ENCODE measurements around the gene SERPINA3. TPM values are rescaled to one million over a fixed set of nuclear protein-coding genes. Genes with fewer than 3 reads are reported as not detected.
"Not testable (repeated sequence)": the region's sequence is repeated elsewhere in the genome, so short reads cannot be mapped to it uniquely, and the experiment has no call there.

Gene SERPINA3
- total and polyA plus RNA-seq, 4 donors: 4.9 to 446 (median 254) TPM

- Histone ChIP-seq H3K27me3 (ENCODE audit: control insufficient read depth in 3 of 3, insufficient read depth in 3 of 3, low read length in 2 of 3) (no peaks in the 10 kb centered on the region), H3K27ac (ENCODE audit: low read depth in 1 of 2, low read length in 1 of 2) (no peak overlapping the region), H3K9ac (ENCODE audit: insufficient read depth in 1 of 2, low read length in 2 of 2) (no peak overlapping the region), H3K4me1 (ENCODE audit: control insufficient read depth in 5 of 5, insufficient read depth in 5 of 5, low read length in 5 of 5) (peaks cover 0 to 3% (median 0%) of the 10 kb centered on the region in 5 donors), H3K4me3 (no peak overlapping the region), H3K36me3 (ENCODE audit: control insufficient read depth in 4 of 4, insufficient read depth in 4 of 4, low read length in 4 of 4) (no peaks in the 10 kb centered on the region), H3K9me3 (ENCODE audit: control insufficient read depth in 4 of 4, insufficient read depth in 3 of 4, low read length in 3 of 4) (peaks cover 0 to 9% (median 0%) of the 10 kb centered on the region in 4 donors)
- TF ChIP-seq, protein P1, sequence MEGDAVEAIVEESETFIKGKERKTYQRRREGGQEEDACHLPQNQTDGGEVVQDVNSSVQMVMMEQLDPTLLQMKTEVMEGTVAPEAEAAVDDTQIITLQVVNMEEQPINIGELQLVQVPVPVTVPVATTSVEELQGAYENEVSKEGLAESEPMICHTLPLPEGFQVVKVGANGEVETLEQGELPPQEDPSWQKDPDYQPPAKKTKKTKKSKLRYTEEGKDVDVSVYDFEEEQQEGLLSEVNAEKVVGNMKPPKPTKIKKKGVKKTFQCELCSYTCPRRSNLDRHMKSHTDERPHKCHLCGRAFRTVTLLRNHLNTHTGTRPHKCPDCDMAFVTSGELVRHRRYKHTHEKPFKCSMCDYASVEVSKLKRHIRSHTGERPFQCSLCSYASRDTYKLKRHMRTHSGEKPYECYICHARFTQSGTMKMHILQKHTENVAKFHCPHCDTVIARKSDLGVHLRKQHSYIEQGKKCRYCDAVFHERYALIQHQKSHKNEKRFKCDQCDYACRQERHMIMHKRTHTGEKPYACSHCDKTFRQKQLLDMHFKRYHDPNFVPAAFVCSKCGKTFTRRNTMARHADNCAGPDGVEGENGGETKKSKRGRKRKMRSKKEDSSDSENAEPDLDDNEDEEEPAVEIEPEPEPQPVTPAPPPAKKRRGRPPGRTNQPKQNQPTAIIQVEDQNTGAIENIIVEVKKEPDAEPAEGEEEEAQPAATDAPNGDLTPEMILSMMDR (IDR thresholded peaks at IDR 0.05; ENCODE audit: control extremely low read depth, extremely low read depth): no peak
- WGBS, 2 donors: 51 to 76% methylated on average over 1 of the region's 1 CpG
- DNase-seq (peak in 1 of 3 donors; percentile 54), ATAC-seq (ENCODE audit: insufficient read depth, low FRiP score) (no peak)
These were observed 23.0 kb downstream of the SERPINA3 start for GRCh38 chr14:94635154-94635553.

GRCh38 chr14:94636744-94637412 lies 24.7 kb downstream of the SERPINA3 start:
- Histone ChIP-seq H3K27me3 (ENCODE audit: control insufficient read depth in 3 of 3, insufficient read depth in 3 of 3, low read length in 2 of 3) (no peaks in the 10 kb centered on the region), H3K27ac (ENCODE audit: low read depth in 1 of 2, low read length in 1 of 2) (no peak overlapping the region), H3K9ac (ENCODE audit: insufficient read depth in 1 of 2, low read length in 2 of 2) (no peak overlapping the region), H3K4me3 (no peak overlapping the region), H3K36me3 (ENCODE audit: control insufficient read depth in 4 of 4, insufficient read depth in 4 of 4, low read length in 4 of 4) (no peaks in the 10 kb centered on the region), H3K4me1 (ENCODE audit: control insufficient read depth in 5 of 5, insufficient read depth in 5 of 5, low read length in 5 of 5) (peaks cover 0 to 3% (median 0%) of the 10 kb centered on the region in 5 donors), H3K9me3 (ENCODE audit: control insufficient read depth in 4 of 4, insufficient read depth in 3 of 4, low read length in 3 of 4) (peaks cover 0 to 5% (median 0%) of the 10 kb centered on the region in 4 donors)
- DNase-seq: peak in 1 of 3 donors; percentile 11
- 57 to 76% methylated on average over 2 of the region's 2 CpGs for WGBS, 2 donors
- ATAC-seq (ENCODE audit: insufficient read depth, low FRiP score): no peak
- TF ChIP-seq, protein P1 (IDR thresholded peaks at IDR 0.05; ENCODE audit: control extremely low read depth, extremely low read depth): no peak

- H3K36me3 ChIP-seq (ENCODE audit: control insufficient read depth in 4 of 4, insufficient read depth in 4 of 4, low read length in 4 of 4); H3K4me1 ChIP-seq (ENCODE audit: control insufficient read depth in 5 of 5, insufficient read depth in 5 of 5, low read length in 5 of 5); H3K9me3 ChIP-seq (ENCODE audit: control insufficient read depth in 4 of 4, insufficient read depth in 3 of 4, low read length in 3 of 4); ATAC-seq (ENCODE audit: insufficient read depth, low FRiP score); H3K27ac ChIP-seq (ENCODE audit: low read depth in 1 of 2, low read length in 1 of 2); H3K4me3 ChIP-seq; H3K27me3 ChIP-seq (ENCODE audit: control insufficient read depth in 3 of 3, insufficient read depth in 3 of 3, low read length in 2 of 3); H3K9ac ChIP-seq (ENCODE audit: insufficient read depth in 1 of 2, low read length in 2 of 2); DNase-seq: not testable (repeated sequence)
- WGBS, 2 donors: 84 to 88% methylated on average over 7 of the region's 8 CpGs
These were observed 25.6 kb downstream of the SERPINA3 start for GRCh38 chr14:94637814-94638213.

DNA sequence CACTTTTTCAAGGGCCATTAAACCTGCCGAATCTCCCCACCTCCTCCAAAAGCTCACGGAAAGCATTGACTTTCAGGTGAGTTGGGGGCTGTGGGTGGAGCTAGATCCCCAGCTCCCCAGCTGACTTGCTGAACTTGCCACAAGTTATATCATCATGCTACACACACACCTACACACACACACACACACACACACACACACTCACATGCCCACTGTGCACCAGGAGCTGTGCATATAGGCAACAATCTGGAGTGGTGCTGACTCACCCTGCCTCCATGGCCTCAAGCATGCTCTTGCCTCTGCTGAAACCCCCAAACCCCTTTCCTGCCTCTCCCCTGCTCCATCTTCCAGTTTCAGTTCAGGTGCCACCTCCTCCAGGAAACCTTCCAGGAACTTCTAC lies 26.1 kb downstream of the SERPINA3 start:
- no peak overlapping the region for H3K9ac ChIP-seq (ENCODE audit: insufficient read depth in 1 of 2, low read length in 2 of 2)
- H3K4me1 ChIP-seq (ENCODE audit: control insufficient read depth in 5 of 5, insufficient read depth in 5 of 5, low read length in 5 of 5): peaks cover 0 to 3% (median 0%) of the 10 kb centered on the region in 5 donors
- 46 to 62% methylated on average over 2 of the region's 2 CpGs for WGBS, 2 donors
- TF ChIP-seq, protein P1 (IDR thresholded peaks at IDR 0.05; ENCODE audit: control extremely low read depth, extremely low read depth): no peak
- ATAC-seq (ENCODE audit: insufficient read depth, low FRiP score) (no peak), DNase-seq (peak in 2 of 3 donors; percentile 11 to 19)
- H3K9me3 ChIP-seq (ENCODE audit: control insufficient read depth in 4 of 4, insufficient read depth in 3 of 4, low read length in 3 of 4): no peaks in the 10 kb centered on the region
- no peaks in the 10 kb centered on the region for H3K27me3 ChIP-seq (ENCODE audit: control insufficient read depth in 3 of 3, insufficient read depth in 3 of 3, low read length in 2 of 3)
- H3K27ac ChIP-seq (ENCODE audit: low read depth in 1 of 2, low read length in 1 of 2): no peak overlapping the region
- no peak overlapping the region for H3K4me3 ChIP-seq
- no peaks in the 10 kb centered on the region for H3K36me3 ChIP-seq (ENCODE audit: control insufficient read depth in 4 of 4, insufficient read depth in 4 of 4, low read length in 4 of 4)
